K562 (cell line): ENCODE results near the gene PADI1. TPM values are rescaled to one million over a fixed set of nuclear protein-coding genes. Genes with fewer than 3 reads are reported as not detected.

Experiments
- ATAC-seq: fragments of 200-7000 bp; cut with Tn5 transposase; 3 replicates; pipeline ENCODE4 v1.9.1; 2020; ENCODE audit warnings: moderate library complexity
- BruUV-seq: library from RNA; stranded (reverse); fragments of 400-500 nt; replicated peaks from 2 replicates; lab custom pipeline; 2021; lab: Mats Ljungman, UMichigan
- CTCF ChIA-PET: fragments of 300-600 bp; formaldehyde crosslinking; extraction: SDS; loops from one replicate; lab custom pipeline; 2021; ENCODE audit warnings: low intra/inter-chr PET ratio; lab: Yijun Ruan, JAX
- POLR2A ChIA-PET: fragments of 300-600, 350-650 bp; sonication (Branson Sonifier 250); formaldehyde crosslinking; extraction: SDS; loops from one replicate; lab custom pipeline; 2021; ENCODE audit warnings: antibody characterized with exemption, inconsistent platforms; lab: Yijun Ruan, JAX
- DNase-seq, 4 experiments: peaks; one replicate each; pipeline versions ENCODE4 v3.0.0 to v3.0.0-alpha.2; 2011 to 2018; ENCODE audit warnings: low spot score in 3 of 4, mixed read lengths in 3 of 4; ENCODE audit errors: extremely low read depth in 1 of 4
- FAIRE-seq: peaks from 2 replicates; lab custom pipeline; 2011; peaks lifted over from hg19 to GRCh38; lab: Jason Lieb, UNC
- H2AFZ ChIP-seq: 2 replicates; pipeline ENCODE4 v1.6.0; 2011; ENCODE audit warnings: low read depth, low read length, control low read depth, inconsistent platforms
- H3K27ac ChIP-seq: fragments of 200-600 bp; 3 replicates; pipeline ENCODE4 v1.8.0; 2011; ENCODE audit warnings: low read depth, mild to moderate bottlenecking, control low read depth, inconsistent platforms, low read length, moderate library complexity, mixed read lengths; ENCODE audit errors: extremely low read depth
- H3K27me3 ChIP-seq, 2 experiments: fragments of 300-600 bp in 1 of 2; 2 replicates in 1 of 2; 3 replicates in 1 of 2; pipeline versions ENCODE4 v1.6.0 to v1.8.0; 2011; ENCODE audit warnings: inconsistent platforms in 2 of 2, low read length in 2 of 2, mild to moderate bottlenecking in 1 of 2, mixed read lengths in 1 of 2, moderate library complexity in 1 of 2; ENCODE audit not compliant: control insufficient read depth in 2 of 2, insufficient read depth in 2 of 2
- H3K36me3 ChIP-seq: fragments of 300-600 bp; 3 replicates; pipeline ENCODE4 v1.8.0; 2011; ENCODE audit warnings: mild to moderate bottlenecking, low read length, inconsistent platforms; ENCODE audit not compliant: control insufficient read depth, insufficient read depth
- H3K4me1 ChIP-seq, 2 experiments: fragments of 200-600 bp in 1 of 2; replicated peaks in 1 of 2; 2 replicates in 1 of 2; 3 replicates in 1 of 2; pipeline versions ENCODE4 v1.5.1 to v1.8.0; 2011; ENCODE audit warnings: inconsistent platforms in 2 of 2, low read length in 2 of 2, mild to moderate bottlenecking in 1 of 2, mixed read lengths in 1 of 2, moderate library complexity in 1 of 2; ENCODE audit not compliant: control insufficient read depth in 2 of 2, insufficient read depth in 2 of 2
- H3K4me2 ChIP-seq: 2 replicates; pipeline ENCODE4 v1.6.1; 2011; ENCODE audit warnings: low read length, control low read depth, inconsistent platforms, mixed read lengths; ENCODE audit not compliant: insufficient read depth
- H3K4me3 ChIP-seq: fragments of 200-600 bp; sonication (generic), shearing (Covaris generic); 2 replicates; pipeline ENCODE4 v1.5.1; 2016; ENCODE audit warnings: control low read depth, inconsistent platforms
- H3K79me2 ChIP-seq: fragments of 200-600 bp; 3 replicates; pipeline ENCODE4 v1.8.0; 2011; ENCODE audit warnings: low read length, inconsistent platforms; ENCODE audit not compliant: control insufficient read depth, insufficient read depth
- H3K9ac ChIP-seq, 2 experiments: 2 replicates each; pipeline versions ENCODE4 v1.6.0 to v1.6.1; 2011; ENCODE audit warnings: low read depth in 2 of 2, low read length in 2 of 2, control low read depth in 1 of 2, inconsistent platforms in 1 of 2, mild to moderate bottlenecking in 1 of 2, mixed read lengths in 1 of 2; ENCODE audit not compliant: insufficient read depth in 1 of 2
- H3K9me1 ChIP-seq: one replicate; pipeline ENCODE4 v1.6.0; 2011; ENCODE audit warnings: inconsistent platforms, mild to moderate bottlenecking, low read length, moderate library complexity; ENCODE audit not compliant: control insufficient read depth, insufficient read depth
- H3K9me3 ChIP-seq: replicated peaks from 2 replicates; pipeline ENCODE4 v1.5.1; 2011; ENCODE audit warnings: low read depth, low read length, inconsistent platforms; ENCODE audit not compliant: control insufficient read depth, insufficient read depth
- H4K20me1 ChIP-seq: replicated peaks from 2 replicates; pipeline ENCODE4 v1.6.1; 2011; ENCODE audit warnings: low read length, inconsistent platforms, mixed read lengths; ENCODE audit not compliant: control insufficient read depth, insufficient read depth
- ATF4 ChIP-seq: fragments of 450-650 bp; formaldehyde crosslinking; IDR thresholded peaks from 2 replicates; pipeline ENCODE4 v1.4.0; 2022; ENCODE audit warnings: mild to moderate bottlenecking, moderate library complexity
- CSDE1 ChIP-seq, 2 experiments: fragments of 450-650 bp; IDR thresholded peaks; 2 replicates each; pipeline ENCODE4 v1.6.1; 2016; ENCODE audit warnings: mild to moderate bottlenecking in 1 of 2
- DLX4 ChIP-seq: fragments of 250-450 bp; sonication (Bioruptor Pico); IDR thresholded peaks from 2 replicates; pipeline ENCODE4 v1.6.1; 2021; ENCODE audit warnings: mild to moderate bottlenecking
- ELF4 ChIP-seq: fragments of 450-650 bp; formaldehyde crosslinking; IDR thresholded peaks from 2 replicates; pipeline ENCODE4 v1.4.0; 2022; ENCODE audit warnings: missing genetic modification characterization
- NEUROD1 ChIP-seq: fragments of 150-350 bp; IDR thresholded peaks from 2 replicates; pipeline ENCODE4 v1.6.1; 2014; ENCODE audit warnings: borderline replicate concordance, low read length, low read depth; ENCODE audit not compliant: partially characterized antibody
- NUFIP1 ChIP-seq: fragments of 450-650 bp; IDR thresholded peaks from 2 replicates; pipeline ENCODE4 v1.6.1; 2018; ENCODE audit not compliant: partially characterized antibody
- POLR2B ChIP-seq: fragments of 450-650 bp; IDR thresholded peaks from 2 replicates; pipeline ENCODE4 v1.6.1; 2018; ENCODE audit warnings: low read depth; ENCODE audit not compliant: partially characterized antibody
- RBM22 ChIP-seq: fragments of 200-400 bp; formaldehyde crosslinking; IDR thresholded peaks from 2 replicates; pipeline ENCODE4 v1.6.1; 2018; ENCODE audit warnings: low read length, low read depth; ENCODE audit not compliant: poor library complexity, severe bottlenecking
- RNF2 ChIP-seq: sonication (generic); IDR thresholded peaks from 2 replicates; pipeline ENCODE4 v1.6.1; 2016
- SMARCE1 ChIP-seq: fragments of 450-650 bp; IDR thresholded peaks from 2 replicates; pipeline ENCODE4 v1.7.1; 2016; ENCODE audit warnings: mild to moderate bottlenecking
- YY1 ChIP-seq, 3 experiments: IDR thresholded peaks; 2 replicates each; pipeline ENCODE4 v1.6.1; 2011; ENCODE audit warnings: low read length in 2 of 3, mild to moderate bottlenecking in 2 of 3, moderate library complexity in 2 of 3, borderline replicate concordance in 1 of 3, control low read depth in 1 of 3, low read depth in 1 of 3; ENCODE audit not compliant: insufficient read depth in 3 of 3, insufficient replicate concordance in 2 of 3, control insufficient read depth in 1 of 3, insufficient read length in 1 of 3; ENCODE audit errors: extremely low read depth in 1 of 3
- ZBED1 ChIP-seq: IDR thresholded peaks from 2 replicates; pipeline ENCODE4 v1.6.1; 2014
- ZMIZ1 ChIP-seq, 2 experiments: fragments of 150-350 bp in 1 of 2; IDR thresholded peaks; 2 replicates each; pipeline ENCODE4 v1.6.1; 2012 to 2016; ENCODE audit warnings: low read depth in 2 of 2, low read length in 2 of 2, mild to moderate bottlenecking in 1 of 2, moderate library complexity in 1 of 2
- ZNF41 ChIP-seq: fragments of 250-450 bp; sonication (Bioruptor Pico); conservative IDR thresholded peaks from 2 replicates; pipeline ENCODE4 v1.4.0; 2020; ENCODE audit warnings: mild to moderate bottlenecking
- ZNF57 ChIP-seq: fragments of 450-650 bp; formaldehyde crosslinking; IDR thresholded peaks from 2 replicates; pipeline ENCODE4 v1.4.0; 2020; ENCODE audit warnings: mild to moderate bottlenecking, moderate library complexity
- ZNF77 ChIP-seq: fragments of 250-450 bp; sonication (Bioruptor Pico); IDR thresholded peaks from 2 replicates; pipeline ENCODE4 v1.5.0; 2020
- WGBS: fragments of 100-300 bp; shearing (Covaris generic); methylation state at CpG from one replicate; pipeline ENCODE4 v1.1.6; 2016; ENCODE audit warnings: low coverage, mixed read lengths; ENCODE audit not compliant: insufficient coverage; ENCODE audit errors: missing lambda C conversion rate; 5-methylcytosine and 5-hydroxymethylcytosine counted together
- in situ Hi-C: fragments of 300-500 bp; cut with MboI; formaldehyde crosslinking; loops from 4 replicates; pipeline ENCODE4 v1.15.0; 2018; ENCODE audit warnings: inconsistent platforms, mixed read lengths
- intact Hi-C: fragments of 100-400 bp; cut with micrococcal nuclease; formaldehyde crosslinking; loops from 2 replicates; pipeline ENCODE4 v1.14.2; 2022
- polyA plus RNA-seq, 8 experiments: library from polyadenylated mRNA; depleted of rRNA in 4 of 8; stranded (reverse) in 5 of 8; unstranded in 3 of 8; fragments of >200 nt; fragmentation: Nextera tagmentation in 2 of 8; fragmentation: Illumina TruSeq in 1 of 8; extraction: Ambion mirVana in 2 of 8; extraction: Trizol in 1 of 8; gene quantifications; 2 replicates each; pipeline versions ENCODE4 v1.2.1 to v1.2.3, GENCODE V29; 2011 to 2014; ENCODE audit warnings: inconsistent platforms in 1 of 8, missing spikeins in 1 of 8
- total RNA-seq, 7 experiments: library from RNA; depleted of rRNA in 6 of 7; stranded (reverse); fragments of >200 nt in 6 of 7; fragmentation: Illumina TruSeq in 2 of 7; extraction: Trizol in 2 of 7; gene quantifications; 2 replicates each; pipeline versions ENCODE4 v1.2.1 to v1.2.3, GENCODE V29; 2011 to 2021; ENCODE audit warnings: low replicate concordance in 1 of 7
- TF ChIP-seq, protein P1 (sequence below), 2 experiments: fragments of 250-450 bp in 1 of 2; fragments of 450-650 bp in 1 of 2; sonication (Bioruptor Pico) in 1 of 2; IDR thresholded peaks; 2 replicates each; pipeline versions ENCODE4 v1.6.1 to v1.8.0; 2016 to 2021; ENCODE audit warnings: mild to moderate bottlenecking in 2 of 2, moderate library complexity in 2 of 2, missing compliant biosample characterization in 1 of 2, missing genetic modification characterization in 1 of 2

PADI1 gene
- total and polyA plus RNA-seq, 9 of the 15 experiments (the other 6 are each of a cell fraction or from before 2014, with no cell fraction given) = not detected

- BruUV-seq = no TSS peak
- Histone ChIP-seq H2AFZ (no peak overlapping the region), H3K9me1 (peaks cover 4% of the 10 kb centered on the region), H3K9ac (no peak overlapping the region), H3K79me2 (no peaks in the 10 kb centered on the region), H3K4me2 (no peak overlapping the region), H3K36me3 (no peaks in the 10 kb centered on the region), H3K9me3 (no peaks in the 10 kb centered on the region), H3K27ac (no peak overlapping the region), H3K27me3 (peaks cover 22 to 53% of the 10 kb centered on the region in 2 experiments), H4K20me1 (peaks cover 12% of the 10 kb centered on the region), H3K4me1 (peaks cover 0 to 3% of the 10 kb centered on the region in 2 experiments; a peak in 1 of 5 replicates), H3K4me3 (no peak overlapping the region)
- intact Hi-C loops (loop anchor here (2.0 to 5.0 kb wide), 2 partner anchors 35 to 617 kb away; no protein-coding TSS in a partner anchor), in situ Hi-C loops (no loop called here)
- CTCF ChIA-PET = no interaction called here
- POLR2A ChIA-PET = interaction anchor here (0.6 to 1.1 kb wide), 4 partner anchors 17 to 187 kb away, joined by 3 to 4 read pairs (median 4); no protein-coding TSS in a partner anchor
- 8% methylated on average over 1 of the region's 1 CpG for WGBS
- DNase-seq = peak; percentile 75 to 85 (median 84)
- peak; percentile 85 for ATAC-seq
- FAIRE-seq = peak; percentile 89
- TF ChIP-seq ATF4 (CRISPR knock-in tag) (no peak), SMARCE1 (no peak), NUFIP1 (peak; percentile 80), RBM22 (no peak), ZBED1 (no peak), DLX4 (no peak), CSDE1 (IDR thresholded peaks at IDR 0.05) (no peak), ZMIZ1 (IDR thresholded peaks at IDR 0.05; ENCODE audit: low read depth in 2 of 2, low read length in 2 of 2) (no peak), ZNF77 (CRISPR knock-in tag) (no peak), POLR2B (no peak), RNF2 (no peak), ZNF41 (CRISPR knock-in tag) (no peak), YY1 (IDR thresholded peaks at IDR 0.05; ENCODE audit: borderline replicate concordance in 1 of 3, control insufficient read depth in 1 of 3, extremely low read depth in 1 of 3, insufficient read depth in 3 of 3, insufficient read length in 1 of 3, insufficient replicate concordance in 2 of 3, low read depth in 1 of 3, low read length in 2 of 3) (peak in 1 of 3 experiments; percentile 12), ELF4 (CRISPR knock-in tag) (no peak), ZNF57 (no peak), NEUROD1 (peak; percentile 96)
- TF ChIP-seq, protein P1, sequence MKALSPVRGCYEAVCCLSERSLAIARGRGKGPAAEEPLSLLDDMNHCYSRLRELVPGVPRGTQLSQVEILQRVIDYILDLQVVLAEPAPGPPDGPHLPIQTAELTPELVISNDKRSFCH (CRISPR knock-in tag; IDR thresholded peaks at IDR 0.05) = no peak
- TF ChIP-seq, protein P1 (tag; IDR thresholded peaks at IDR 0.05) = no peak
Observed at GRCh38 chr1:17239420-17239819, 34.5 kb downstream of the PADI1 start.
